Keratinocyte (primary cell): ENCODE measurements around the gene NT5C1A.

Experiments used
- EZH2 ChIP-seq: IDR thresholded peaks from one replicate; pipeline ENCODE4 v1.6.1; 2012; ENCODE audit warnings: inconsistent platforms, mild to moderate bottlenecking, low read length, moderate library complexity
- TF ChIP-seq, protein P1 (sequence below), 3 experiments: IDR thresholded peaks in 1 of 3; conservative IDR thresholded peaks in 1 of 3; optimal IDR thresholded peaks in 1 of 3; 2 replicates in 2 of 3; 3 replicates in 1 of 3; pipeline versions ENCODE3 to v1.5.1; 2011; ENCODE audit warnings: low read length in 3 of 3, mild to moderate bottlenecking in 3 of 3, moderate library complexity in 2 of 3, control low read depth in 1 of 3, inconsistent platforms in 1 of 3; ENCODE audit not compliant: insufficient read depth in 2 of 3; ENCODE audit errors: extremely low read depth in 1 of 3

DNA sequence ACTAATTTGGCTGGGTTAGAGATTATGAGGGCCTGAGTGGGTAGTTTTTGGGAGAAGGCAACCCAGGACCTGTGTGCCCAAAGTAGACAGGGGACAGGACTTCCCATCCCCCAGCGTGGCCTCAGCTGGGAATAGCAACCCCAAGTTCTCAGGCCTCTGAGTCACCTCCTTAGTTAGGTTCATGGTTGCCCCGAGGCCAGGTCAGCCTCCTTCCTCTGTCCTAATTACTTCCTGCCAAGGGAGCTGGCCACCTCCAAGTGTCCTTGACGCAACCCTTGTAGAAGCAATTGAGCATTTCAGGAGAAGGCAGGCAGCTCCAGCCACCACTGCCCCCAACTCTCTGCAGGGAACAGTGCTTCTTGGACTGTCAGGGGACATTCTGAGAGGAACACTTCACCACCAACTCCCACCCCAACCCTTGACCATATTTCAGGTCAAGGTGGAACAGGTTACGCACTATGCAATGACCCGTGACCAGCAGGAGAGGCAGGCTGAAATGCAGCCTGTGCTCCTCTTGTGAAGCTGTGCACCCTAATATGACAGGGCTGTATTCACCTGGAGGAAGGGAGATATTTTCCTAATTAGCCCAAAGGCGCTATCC lies 5.1 kb upstream of the NT5C1A start:
- TF ChIP-seq, protein P1, sequence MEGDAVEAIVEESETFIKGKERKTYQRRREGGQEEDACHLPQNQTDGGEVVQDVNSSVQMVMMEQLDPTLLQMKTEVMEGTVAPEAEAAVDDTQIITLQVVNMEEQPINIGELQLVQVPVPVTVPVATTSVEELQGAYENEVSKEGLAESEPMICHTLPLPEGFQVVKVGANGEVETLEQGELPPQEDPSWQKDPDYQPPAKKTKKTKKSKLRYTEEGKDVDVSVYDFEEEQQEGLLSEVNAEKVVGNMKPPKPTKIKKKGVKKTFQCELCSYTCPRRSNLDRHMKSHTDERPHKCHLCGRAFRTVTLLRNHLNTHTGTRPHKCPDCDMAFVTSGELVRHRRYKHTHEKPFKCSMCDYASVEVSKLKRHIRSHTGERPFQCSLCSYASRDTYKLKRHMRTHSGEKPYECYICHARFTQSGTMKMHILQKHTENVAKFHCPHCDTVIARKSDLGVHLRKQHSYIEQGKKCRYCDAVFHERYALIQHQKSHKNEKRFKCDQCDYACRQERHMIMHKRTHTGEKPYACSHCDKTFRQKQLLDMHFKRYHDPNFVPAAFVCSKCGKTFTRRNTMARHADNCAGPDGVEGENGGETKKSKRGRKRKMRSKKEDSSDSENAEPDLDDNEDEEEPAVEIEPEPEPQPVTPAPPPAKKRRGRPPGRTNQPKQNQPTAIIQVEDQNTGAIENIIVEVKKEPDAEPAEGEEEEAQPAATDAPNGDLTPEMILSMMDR (optimal IDR thresholded peaks at IDR 0.05 in 1 of 3, IDR thresholded peaks at IDR 0.05 in 1 of 3, conservative IDR thresholded peaks at IDR 0.05 in 1 of 3; ENCODE audit: extremely low read depth in 1 of 3, insufficient read depth in 2 of 3, low read length in 3 of 3) = no peak
- TF ChIP-seq EZH2 = no peak
